ENCODE results near the gene KANSL1. TPM values are rescaled to one million over a fixed set of nuclear protein-coding genes. Genes with fewer than 3 reads are reported as not detected.
"Not testable (repeated sequence)": the region's sequence is repeated elsewhere in the genome, so short reads cannot be mapped to it uniquely, and the experiment has no call there.

KANSL1 gene
- 10 to 100 TPM; 75.6 to 99.4 (median 78.2) TPM for polyA plus RNA-seq (ENCODE audit: insufficient read length in 3 of 3)
- long read RNA-seq, donor 1, transcript KANSL1-210 (1 exons, 1,493 nt) = major isoform, 9 of 10 reads
- long read RNA-seq, donor 1, partial matches to known transcripts = 0 of 10 reads
- long read RNA-seq, donor 1, other reads (novel, unspliced or antisense) = 0 of 10 reads
- long read RNA-seq, donor 2, full-length matches to known transcripts = 5 of 5 reads
- long read RNA-seq, donor 2, partial matches to known transcripts = 0 of 5 reads
- long read RNA-seq, donor 2, other reads (novel, unspliced or antisense) = 0 of 5 reads
- long read RNA-seq, donor 3, full-length matches to known transcripts = 7 of 7 reads
- long read RNA-seq, donor 3, partial matches to known transcripts = 0 of 7 reads
- long read RNA-seq, donor 3, other reads (novel, unspliced or antisense) = 0 of 7 reads
- long read RNA-seq, donor 4, full-length matches to known transcripts = 5 of 5 reads
- long read RNA-seq, donor 4, partial matches to known transcripts = 0 of 5 reads
- long read RNA-seq, donor 4, other reads (novel, unspliced or antisense) = 0 of 5 reads
- long read RNA-seq, donor 5, partial matches to known transcripts = 0 of 4 reads
- long read RNA-seq, donor 5, other reads (novel, unspliced or antisense) = 0 of 4 reads
- long read RNA-seq, donor 6, full-length matches to known transcripts = 9 of 9 reads
- long read RNA-seq, donor 6, partial matches to known transcripts = 0 of 9 reads
- long read RNA-seq, donor 6, other reads (novel, unspliced or antisense) = 0 of 9 reads
- long read RNA-seq, donor 7, full-length matches to known transcripts = 6 of 26 reads
- long read RNA-seq, donor 7, partial matches to known transcripts = 20 of 26 reads
- long read RNA-seq, donor 7, other reads (novel, unspliced or antisense) = 0 of 26 reads
- long read RNA-seq, donor 8, partial matches to known transcripts = 0 of 1 reads
- long read RNA-seq, donor 8, other reads (novel, unspliced or antisense) = 0 of 1 reads
- long read RNA-seq, donor 9, full-length matches to known transcripts = 4 of 4 reads
- long read RNA-seq, donor 9, partial matches to known transcripts = 0 of 4 reads
- long read RNA-seq, donor 9, other reads (novel, unspliced or antisense) = 0 of 4 reads
- long read RNA-seq, donor 10, full-length matches to known transcripts = 11 of 27 reads
- long read RNA-seq, donor 10, partial matches to known transcripts = 16 of 27 reads
- long read RNA-seq, donor 10, other reads (novel, unspliced or antisense) = 0 of 27 reads
- long read RNA-seq, donor 11, full-length matches to known transcripts = 5 of 5 reads
- long read RNA-seq, donor 11, partial matches to known transcripts = 0 of 5 reads
- long read RNA-seq, donor 11, other reads (novel, unspliced or antisense) = 0 of 5 reads
- long read RNA-seq, donor 12, full-length matches to known transcripts = 10 of 10 reads
- long read RNA-seq, donor 12, partial matches to known transcripts = 0 of 10 reads
- long read RNA-seq, donor 12, other reads (novel, unspliced or antisense) = 0 of 10 reads
- long read RNA-seq, donor 13, full-length matches to known transcripts = 6 of 6 reads
- long read RNA-seq, donor 13, partial matches to known transcripts = 0 of 6 reads
- long read RNA-seq, donor 13, other reads (novel, unspliced or antisense) = 0 of 6 reads
- long read RNA-seq, donor 14 = 0 reads
- long read RNA-seq, donor 15 = 0 reads
- long read RNA-seq, donor 16, full-length matches to known transcripts = 9 of 9 reads
- long read RNA-seq, donor 16, partial matches to known transcripts = 0 of 9 reads
- long read RNA-seq, donor 16, other reads (novel, unspliced or antisense) = 0 of 9 reads

- DNase-seq = peak; percentile 91
Observed at GRCh38 chr17:46193151-46193625, at the start of gene KANSL1. KANSL1 (minus strand) TSS chr17:46193429; CDS start chr17:46172143, 21,286 bp downstream.

GRCh38 chr17:46231359-46231758 lies 38.1 kb upstream of the KANSL1 start:
- not testable (repeated sequence) for DNase-seq

- peak; percentile 82 for DNase-seq
Observed at GRCh38 chr17:46225274-46225794, 32.1 kb upstream of the KANSL1 start.

- not testable (repeated sequence) for DNase-seq
Observed at GRCh38 chr17:46224864-46225263, 31.6 kb upstream of the KANSL1 start.

DNA sequence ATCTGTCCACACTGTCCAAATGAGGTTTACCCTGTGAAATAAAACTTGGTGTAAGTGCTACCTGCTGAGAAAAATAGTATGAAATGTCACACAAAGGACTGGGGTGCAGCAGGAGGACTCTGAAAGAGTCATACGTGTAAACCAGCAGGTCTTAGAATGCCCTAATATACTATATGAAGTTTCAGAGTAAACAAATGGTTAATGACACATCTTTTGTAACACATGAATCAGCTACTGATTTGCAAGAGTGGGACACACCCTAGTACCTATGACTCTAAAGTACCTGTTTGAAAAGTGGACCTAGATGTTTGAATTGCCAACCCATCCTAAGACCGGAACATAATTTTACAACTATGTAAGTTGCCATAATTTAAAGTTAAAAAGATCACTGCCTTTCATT lies 29.8 kb upstream of the KANSL1 start:
- not testable (repeated sequence) for DNase-seq

DNA sequence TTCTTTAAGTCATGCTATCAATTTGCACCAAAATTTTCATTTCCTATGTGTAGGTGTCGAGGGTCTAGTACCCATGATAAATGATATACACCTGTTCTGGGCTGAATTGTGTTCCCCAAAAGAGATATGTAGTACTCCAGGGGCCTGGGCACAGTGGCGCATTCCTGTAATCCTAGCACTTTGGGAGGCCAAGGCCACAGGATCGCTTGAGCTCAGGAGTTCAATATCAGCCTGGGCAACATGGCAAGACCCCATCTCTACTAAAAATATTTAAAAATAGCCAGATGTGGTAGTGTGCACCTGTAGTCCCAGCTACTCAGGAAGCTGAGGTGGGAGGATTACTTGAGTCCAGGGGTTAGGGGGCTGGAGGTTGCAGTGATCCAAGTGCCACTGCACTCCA lies 23.5 kb upstream of the KANSL1 start:
- DNase-seq = no peak

DNA sequence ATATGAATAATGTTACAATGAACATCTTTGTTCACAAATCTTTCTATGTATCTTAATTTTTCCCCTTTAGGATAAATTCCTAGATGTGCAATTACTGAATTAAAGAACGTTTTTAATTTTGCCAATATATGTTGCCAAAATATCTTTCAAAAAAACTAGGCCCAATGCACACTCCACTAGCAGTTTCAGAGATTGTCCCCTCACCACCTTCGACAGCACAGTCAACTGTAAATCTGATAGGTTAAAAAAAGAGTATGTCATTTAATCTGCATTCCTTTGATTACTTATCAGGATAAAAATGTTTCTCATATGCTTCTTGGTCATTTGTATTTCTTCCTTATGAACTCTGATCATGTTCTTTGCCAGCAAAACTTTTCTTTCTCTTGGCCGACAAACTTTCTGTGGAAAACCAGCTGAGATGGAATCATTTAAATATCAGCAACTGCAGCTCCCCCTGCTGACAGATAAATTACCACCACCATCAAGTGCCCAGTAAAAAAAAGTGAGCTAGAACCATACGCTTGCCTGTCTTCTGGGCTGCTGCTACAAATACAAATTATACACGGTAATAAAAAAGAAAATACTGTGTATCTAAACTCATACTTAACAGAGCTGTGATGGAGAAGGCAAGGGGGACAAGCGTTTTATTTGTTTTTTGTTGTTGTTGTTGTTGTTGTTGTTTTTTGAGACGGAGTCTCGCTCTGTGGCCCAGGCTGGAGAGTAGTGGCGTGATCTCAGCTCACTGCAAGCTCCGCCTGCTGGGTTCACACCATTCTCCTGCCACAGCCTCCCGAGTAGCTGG lies 19.6 kb upstream of the KANSL1 start:
- DNase-seq = peak; percentile 78

DNA sequence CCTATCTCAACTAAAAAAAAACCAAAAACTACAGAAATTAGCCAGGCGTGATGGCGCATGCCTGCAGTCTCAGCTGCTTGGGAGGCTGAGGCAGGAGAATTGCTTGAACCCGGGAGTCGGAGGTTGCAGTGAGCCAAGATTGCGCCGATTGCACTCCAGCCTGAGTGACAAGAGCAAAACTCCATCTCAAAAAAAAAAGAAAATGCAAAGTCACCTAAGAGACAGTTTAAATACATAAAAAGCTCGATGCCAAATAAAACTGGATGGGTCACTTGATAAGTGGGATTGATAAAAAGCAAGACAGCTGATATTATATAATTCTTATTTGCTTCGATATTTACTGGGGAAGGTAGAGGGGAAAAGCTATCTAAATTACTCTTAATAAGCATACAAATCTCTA lies 15.8 kb upstream of the KANSL1 start:
- no peak for DNase-seq

DNA sequence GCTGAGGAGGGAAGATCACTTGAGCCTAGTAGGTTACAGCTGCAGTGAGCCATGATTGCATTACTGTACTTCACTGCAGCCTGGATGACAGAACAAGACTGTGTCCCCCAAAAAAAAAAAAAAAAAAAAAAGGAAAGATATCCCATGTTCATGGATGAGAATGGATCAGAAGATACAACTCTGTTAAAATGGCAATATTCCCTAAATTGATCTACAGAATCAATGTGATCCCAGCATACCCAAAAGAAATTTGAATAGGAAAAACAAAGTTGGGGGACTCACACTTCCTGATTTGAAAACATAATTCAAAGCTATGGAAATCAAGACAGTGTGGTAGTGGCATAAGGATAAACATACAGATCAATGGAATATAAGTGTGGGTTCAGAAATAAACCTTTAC lies 12.7 kb upstream of the KANSL1 start:
- DNase-seq = no peak

- no peak for DNase-seq
Observed at GRCh38 chr17:46202424-46202823, 9.2 kb upstream of the KANSL1 start.

- no peak for DNase-seq
Observed at GRCh38 chr17:46201491-46201890, 8.3 kb upstream of the KANSL1 start.

DNA sequence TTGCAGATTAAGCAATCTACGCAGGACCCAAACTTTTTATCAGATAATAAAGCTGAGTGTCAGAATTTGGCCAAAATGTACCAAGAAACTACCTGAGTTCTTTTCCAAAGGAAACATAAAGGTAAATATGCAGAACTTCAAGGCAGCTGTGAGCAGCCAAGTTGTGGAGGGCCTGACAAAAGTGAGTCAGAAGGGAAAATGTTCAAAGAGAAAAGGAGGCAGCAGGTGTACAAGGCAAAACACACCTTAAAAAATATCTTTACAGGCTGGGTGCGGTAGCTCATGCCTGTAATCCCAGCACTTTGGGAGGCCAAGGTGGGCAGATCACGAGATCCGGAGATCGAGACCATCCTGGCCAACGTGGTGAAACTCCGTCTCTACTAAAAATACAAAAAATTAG lies 7.0 kb upstream of the KANSL1 start:
- DNase-seq = no peak

GRCh38 chr17:46199379-46199778 lies 6.2 kb upstream of the KANSL1 start:
- DNase-seq = no peak

GRCh38 chr17:46198233-46198632 lies 5.0 kb upstream of the KANSL1 start:
- no peak for DNase-seq

GRCh38 chr17:46197530-46197929 lies 4.3 kb upstream of the KANSL1 start:
- no peak for DNase-seq

GRCh38 chr17:46195939-46196716 lies 2.9 kb upstream of the KANSL1 start:
- no peak for DNase-seq

GRCh38 chr17:46195217-46195855 lies 2.1 kb upstream of the KANSL1 start:
- no peak for DNase-seq
